Measurements from ENCODE around the gene FAM20C. TPM values are rescaled to one million over a fixed set of nuclear protein-coding genes. Genes with fewer than 3 reads are reported as not detected.

Gene FAM20C
- total RNA-seq, 1 experiment from 2014 or later, result 62.6 TPM

GRCh38 chr7:236967-237366 is 44.6 kb downstream of the FAM20C start:
- no peak overlapping the region for H3K23ac ChIP-seq (ENCODE audit: insufficient read length, low read depth, low read length)
- no peak overlapping the region for H2AK5ac ChIP-seq (ENCODE audit: insufficient read length, low read length)
- DNase-seq, result no peak
- H3K23me2 ChIP-seq (ENCODE audit: insufficient read length, low read depth, low read length, poor library complexity, severe bottlenecking), result no peaks in the 10 kb centered on the region
- no peak overlapping the region for H3T11ph ChIP-seq (ENCODE audit: low read length)
- no peak overlapping the region for H2AFZ ChIP-seq (ENCODE audit: low read length)
- peaks cover 5% of the 10 kb centered on the region for H4K20me1 ChIP-seq (ENCODE audit: control insufficient read depth, insufficient read depth, insufficient read length)
- no peak overlapping the region for H3K27ac ChIP-seq (ENCODE audit: insufficient read length, low read depth, low read length)
- H2BK15ac ChIP-seq (ENCODE audit: low read depth, low read length), result no peak overlapping the region
- Mint-ChIP-seq H3K27me3 (ENCODE audit: low read depth) (peaks cover 2% of the 10 kb centered on the region; the same call in 1 of the 2 replicates), H3K36me3 (ENCODE audit: insufficient read depth in 1 of 3, low read depth in 3 of 3) (peaks cover 5 to 15% (median 10%) of the 10 kb centered on the region in 3 experiments; a peak in 6 of 7 replicates), H3K4me1 (no peaks in the 10 kb centered on the region), H3K4me3 (no peak overlapping the region), H3K27ac (no peak overlapping the region), H3K9me3 (peaks cover 2 to 3% of the 10 kb centered on the region in 2 experiments; a peak in 1 of 5 replicates)
- WGBS (ENCODE audit: extremely low coverage, insufficient read length, low lambda C conversion rate), result no CpG with 5 or more reads among the region's 8 CpGs
- H3K9ac ChIP-seq (ENCODE audit: extremely low read depth, insufficient read length, low read length), result no peak overlapping the region
- no peak overlapping the region for H2BK12ac ChIP-seq (ENCODE audit: insufficient read length, low read depth, low read length)
- H2BK120ac ChIP-seq (ENCODE audit: low read depth, low read length, poor library complexity, severe bottlenecking), result no peak overlapping the region
- H4K91ac ChIP-seq (ENCODE audit: insufficient read length, low read depth, low read length), result no peak overlapping the region
- H4K5ac ChIP-seq (ENCODE audit: insufficient read length, low read depth, low read length), result no peak overlapping the region
- no peaks in the 10 kb centered on the region for H3K4me1 ChIP-seq (ENCODE audit: insufficient read depth, low read length)
- H2BK20ac ChIP-seq (ENCODE audit: low read depth, low read length, poor library complexity, severe bottlenecking), result no peak overlapping the region
- H3K27me3 ChIP-seq (ENCODE audit: insufficient read depth, low read length), result no peaks in the 10 kb centered on the region
- H3K4me2 ChIP-seq (ENCODE audit: insufficient read depth, insufficient read length, low read length), result no peak overlapping the region
- H3K4ac ChIP-seq (ENCODE audit: low read depth, low read length), result no peak overlapping the region
- TF ChIP-seq, protein P1, sequence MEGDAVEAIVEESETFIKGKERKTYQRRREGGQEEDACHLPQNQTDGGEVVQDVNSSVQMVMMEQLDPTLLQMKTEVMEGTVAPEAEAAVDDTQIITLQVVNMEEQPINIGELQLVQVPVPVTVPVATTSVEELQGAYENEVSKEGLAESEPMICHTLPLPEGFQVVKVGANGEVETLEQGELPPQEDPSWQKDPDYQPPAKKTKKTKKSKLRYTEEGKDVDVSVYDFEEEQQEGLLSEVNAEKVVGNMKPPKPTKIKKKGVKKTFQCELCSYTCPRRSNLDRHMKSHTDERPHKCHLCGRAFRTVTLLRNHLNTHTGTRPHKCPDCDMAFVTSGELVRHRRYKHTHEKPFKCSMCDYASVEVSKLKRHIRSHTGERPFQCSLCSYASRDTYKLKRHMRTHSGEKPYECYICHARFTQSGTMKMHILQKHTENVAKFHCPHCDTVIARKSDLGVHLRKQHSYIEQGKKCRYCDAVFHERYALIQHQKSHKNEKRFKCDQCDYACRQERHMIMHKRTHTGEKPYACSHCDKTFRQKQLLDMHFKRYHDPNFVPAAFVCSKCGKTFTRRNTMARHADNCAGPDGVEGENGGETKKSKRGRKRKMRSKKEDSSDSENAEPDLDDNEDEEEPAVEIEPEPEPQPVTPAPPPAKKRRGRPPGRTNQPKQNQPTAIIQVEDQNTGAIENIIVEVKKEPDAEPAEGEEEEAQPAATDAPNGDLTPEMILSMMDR (conservative IDR thresholded peaks at IDR 0.05), result no peak
- H3K79me1 ChIP-seq (ENCODE audit: insufficient read depth, low read depth, low read length, poor library complexity, severe bottlenecking), result no peaks in the 10 kb centered on the region
- peaks cover 4% of the 10 kb centered on the region; the same call in 1 of the 2 replicates for H3K79me2 ChIP-seq (ENCODE audit: insufficient read depth, low read length)
- H3K14ac ChIP-seq (ENCODE audit: insufficient read depth, low read length), result no peak overlapping the region
- no peak overlapping the region for H2BK5ac ChIP-seq (ENCODE audit: insufficient read length, low read length)
- H3K9me3 ChIP-seq (ENCODE audit: control insufficient read depth, low read depth, low read length), result no peaks in the 10 kb centered on the region
- H3K56ac ChIP-seq (ENCODE audit: insufficient read length, low read depth, low read length), result no peak overlapping the region
- no peak overlapping the region for H3K18ac ChIP-seq (ENCODE audit: insufficient read length, low read depth, low read length)
- H4K8ac ChIP-seq (replicated peaks; ENCODE audit: insufficient read length, low read depth, low read length), result no peak overlapping the region
